ENCODE measurements around the gene TSEN2. TPM values are rescaled to one million over a fixed set of nuclear protein-coding genes. Genes with fewer than 3 reads are reported as not detected.

The TSEN2 gene
- total and polyA plus RNA-seq, 2 of the 13 experiments (the other 11 are each of a cell fraction or from before 2014, with no cell fraction given) = 11.0 to 17.3 TPM

DNA sequence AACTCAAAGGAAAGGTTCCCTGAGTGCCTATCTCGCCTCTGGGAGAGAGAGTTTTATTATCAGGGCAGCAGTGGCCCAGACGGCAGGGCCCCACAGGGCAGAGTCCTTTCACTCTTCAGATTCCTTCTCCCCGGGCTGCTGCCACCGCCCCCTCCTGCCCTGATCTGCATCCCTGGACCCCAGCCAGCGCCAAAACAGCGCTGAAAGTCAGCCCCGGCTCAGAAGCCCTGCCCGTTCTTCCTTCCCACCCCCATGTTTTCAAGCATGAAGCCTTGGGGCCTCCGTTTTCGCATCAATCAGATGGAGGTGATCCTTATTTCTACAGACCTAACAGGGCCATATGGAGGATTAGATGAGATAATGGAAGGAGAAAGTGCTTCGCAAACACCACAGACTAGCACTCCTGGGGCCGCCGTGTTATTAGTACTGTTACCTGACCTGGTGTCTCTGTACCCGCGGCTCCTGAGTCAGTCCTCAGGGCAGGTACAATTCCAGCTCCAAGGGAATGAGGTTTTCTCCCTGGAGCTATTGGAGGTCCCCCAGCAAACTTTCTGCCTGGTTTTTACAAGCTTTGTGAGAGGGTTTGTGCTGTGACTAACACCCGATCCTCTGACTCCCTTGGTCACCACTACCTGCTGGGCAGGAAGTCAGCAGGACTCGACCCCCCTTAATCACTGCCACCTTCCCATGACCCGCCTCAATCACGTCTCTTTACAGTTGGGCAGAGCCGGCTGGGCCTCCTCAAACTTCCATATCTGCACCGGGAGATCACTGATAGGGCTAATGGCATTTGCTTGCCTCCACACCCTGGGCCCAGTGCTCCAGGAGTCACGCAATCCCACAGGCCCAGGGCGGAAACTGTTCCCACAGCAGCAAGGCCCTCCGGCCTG lies 39.5 kb upstream of the TSEN2 start (continued):
- TF ChIP-seq PRDM10 (CRISPR knock-in tag; IDR thresholded peaks at IDR 0.05; ENCODE audit: low read depth) (no peak), MEIS2 (CRISPR knock-in tag; IDR thresholded peaks at IDR 0.05) (0 out of 2 replicates have a peak, but pooled peaks have one; percentile 12), YEATS2 (CRISPR knock-in tag; IDR thresholded peaks at IDR 0.05; ENCODE audit: borderline replicate concordance) (peak; percentile 14; the same call in 1 of the 2 replicates), KLF16 (CRISPR knock-in tag; IDR thresholded peaks at IDR 0.05) (no peak), ZFP62 (CRISPR knock-in tag; IDR thresholded peaks at IDR 0.05) (no peak), SOX6 (IDR thresholded peaks at IDR 0.05) (no peak), SOX6 (CRISPR knock-in tag; IDR thresholded peaks at IDR 0.05) (peak; percentile 77), RNF2 (conservative IDR thresholded peaks at IDR 0.05; ENCODE audit: low read depth) (no peak), MTA1 (CRISPR knock-in tag; IDR thresholded peaks at IDR 0.05; ENCODE audit: borderline replicate concordance) (peak; percentile 77; the same call in 1 of the 2 replicates), NR2F2 (IDR thresholded peaks at IDR 0.05; ENCODE audit: borderline replicate concordance, low read depth) (no peak), HIC2 (CRISPR knock-in tag; IDR thresholded peaks at IDR 0.05; ENCODE audit: low read depth) (peak; percentile 76; the same call in 1 of the 2 replicates), TFE3 (CRISPR knock-in tag; IDR thresholded peaks at IDR 0.05) (peak; percentile 16; the same call in 1 of the 2 replicates), ZNF773 (CRISPR knock-in tag; IDR thresholded peaks at IDR 0.05; ENCODE audit: borderline replicate concordance) (no peak), MAFF (IDR thresholded peaks at IDR 0.05; ENCODE audit: low read depth, low read length) (no peak), ZFP82 (CRISPR knock-in tag; IDR thresholded peaks at IDR 0.05; ENCODE audit: borderline replicate concordance) (no peak), ZFY (CRISPR knock-in tag; IDR thresholded peaks at IDR 0.05) (peak; percentile 78), ZNF124 (CRISPR knock-in tag; IDR thresholded peaks at IDR 0.05) (no peak), RBM22 (optimal IDR thresholded peaks at IDR 0.05; ENCODE audit: low read length) (no peak)
- TF ChIP-seq, protein P1, sequence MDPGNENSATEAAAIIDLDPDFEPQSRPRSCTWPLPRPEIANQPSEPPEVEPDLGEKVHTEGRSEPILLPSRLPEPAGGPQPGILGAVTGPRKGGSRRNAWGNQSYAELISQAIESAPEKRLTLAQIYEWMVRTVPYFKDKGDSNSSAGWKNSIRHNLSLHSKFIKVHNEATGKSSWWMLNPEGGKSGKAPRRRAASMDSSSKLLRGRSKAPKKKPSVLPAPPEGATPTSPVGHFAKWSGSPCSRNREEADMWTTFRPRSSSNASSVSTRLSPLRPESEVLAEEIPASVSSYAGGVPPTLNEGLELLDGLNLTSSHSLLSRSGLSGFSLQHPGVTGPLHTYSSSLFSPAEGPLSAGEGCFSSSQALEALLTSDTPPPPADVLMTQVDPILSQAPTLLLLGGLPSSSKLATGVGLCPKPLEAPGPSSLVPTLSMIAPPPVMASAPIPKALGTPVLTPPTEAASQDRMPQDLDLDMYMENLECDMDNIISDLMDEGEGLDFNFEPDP (CRISPR knock-in tag; conservative IDR thresholded peaks at IDR 0.05) = no peak
